AG04449 (cell line): ENCODE measurements around the gene CCDC47.

Experiments used
- CTCF ChIA-PET: fragments of 350-600 bp; formaldehyde crosslinking; extraction: SDS; loops from one replicate; lab custom pipeline; 2021; ENCODE audit warnings: antibody characterized with exemption; lab: Yijun Ruan, JAX
- POLR2A ChIA-PET: fragments of 400-600, 350-600 bp; formaldehyde crosslinking; extraction: SDS; loops from one replicate; lab custom pipeline; 2020; ENCODE audit warnings: antibody characterized with exemption, inconsistent platforms; lab: Yijun Ruan, JAX
- DNase-seq: peaks from one replicate; pipeline ENCODE4 v3.0.0-alpha.2; 2010; ENCODE audit warnings: low read depth, low spot score
- H3K4me3 ChIP-seq: 2 replicates; pipeline ENCODE4 v1.5.1; 2011; ENCODE audit warnings: low read depth, mild to moderate bottlenecking, control low read depth, low read length
- TF ChIP-seq, protein P1 (sequence below): IDR thresholded peaks from one replicate; pipeline ENCODE4 v1.5.1; 2011; ENCODE audit warnings: mild to moderate bottlenecking, moderate library complexity, low read length, control low read depth, inconsistent platforms; ENCODE audit not compliant: insufficient read depth; ENCODE audit errors: missing control alignments

The CCDC47 gene

DNA sequence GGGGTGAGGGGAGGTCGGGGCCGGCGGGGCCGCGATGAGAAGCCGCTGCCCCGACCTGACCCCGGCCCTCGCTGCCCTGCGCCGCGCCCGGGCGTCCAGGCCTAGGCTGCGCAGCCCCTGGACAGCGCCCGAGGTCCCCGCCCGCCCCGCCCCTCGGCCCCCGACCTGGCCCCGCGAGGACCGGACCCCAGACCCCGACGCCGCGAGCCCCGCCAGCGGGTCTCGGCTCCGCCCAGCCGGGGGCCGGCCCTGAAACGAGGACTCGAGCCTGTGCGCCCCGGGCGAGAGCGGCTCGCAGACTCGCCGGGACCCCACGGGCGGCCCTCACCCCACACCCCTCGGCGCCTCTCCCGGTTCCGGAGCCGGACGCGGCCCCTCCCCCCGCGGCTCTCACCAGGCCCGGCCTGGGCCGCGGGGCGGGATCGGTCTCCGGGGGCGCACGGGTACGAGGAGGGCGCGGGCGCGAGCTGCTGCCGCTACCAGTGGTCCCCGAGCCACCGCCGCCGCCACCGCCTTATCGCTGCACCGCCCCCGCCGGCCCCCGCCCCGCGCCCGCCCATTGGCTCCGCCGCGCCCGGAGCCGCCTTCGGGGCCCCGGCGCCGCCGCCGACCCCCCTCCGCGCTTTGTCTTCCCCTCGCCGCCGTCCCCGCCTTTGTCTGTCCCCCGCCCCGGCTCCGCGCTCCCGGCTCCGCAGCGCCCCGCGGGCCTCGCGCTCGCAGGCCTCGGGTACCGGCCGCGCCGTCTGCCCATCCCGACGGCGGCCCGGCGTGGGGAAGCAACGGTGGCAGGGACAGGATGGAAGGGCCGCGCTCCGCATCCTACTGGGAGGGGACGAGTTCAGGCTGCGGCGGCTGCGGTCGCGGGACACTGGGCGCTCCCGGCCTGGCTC, 73.5 kb downstream of the CCDC47 start, which contains the start of gene LIMD2:
Gene LIMD2, minus strand, starts transcription at position 488 of the 890 bp plus-strand sequence. CDS start 827 bp downstream, outside the sequence.
- POLR2A ChIA-PET: interaction anchor here (0.6 kb wide), 1 partner anchor 41 kb away, joined by 4 read pairs; no protein-coding TSS in a partner anchor
- CTCF ChIA-PET: interaction anchor here (1.7 to 1.9 kb wide), 2 partner anchors 14 to 16 kb away, joined by 4 to 6 read pairs; no protein-coding TSS in a partner anchor
- no peak for DNase-seq
- peak within 1 kb of the TSS; percentile 59 for H3K4me3 ChIP-seq
- TF ChIP-seq, protein P1, sequence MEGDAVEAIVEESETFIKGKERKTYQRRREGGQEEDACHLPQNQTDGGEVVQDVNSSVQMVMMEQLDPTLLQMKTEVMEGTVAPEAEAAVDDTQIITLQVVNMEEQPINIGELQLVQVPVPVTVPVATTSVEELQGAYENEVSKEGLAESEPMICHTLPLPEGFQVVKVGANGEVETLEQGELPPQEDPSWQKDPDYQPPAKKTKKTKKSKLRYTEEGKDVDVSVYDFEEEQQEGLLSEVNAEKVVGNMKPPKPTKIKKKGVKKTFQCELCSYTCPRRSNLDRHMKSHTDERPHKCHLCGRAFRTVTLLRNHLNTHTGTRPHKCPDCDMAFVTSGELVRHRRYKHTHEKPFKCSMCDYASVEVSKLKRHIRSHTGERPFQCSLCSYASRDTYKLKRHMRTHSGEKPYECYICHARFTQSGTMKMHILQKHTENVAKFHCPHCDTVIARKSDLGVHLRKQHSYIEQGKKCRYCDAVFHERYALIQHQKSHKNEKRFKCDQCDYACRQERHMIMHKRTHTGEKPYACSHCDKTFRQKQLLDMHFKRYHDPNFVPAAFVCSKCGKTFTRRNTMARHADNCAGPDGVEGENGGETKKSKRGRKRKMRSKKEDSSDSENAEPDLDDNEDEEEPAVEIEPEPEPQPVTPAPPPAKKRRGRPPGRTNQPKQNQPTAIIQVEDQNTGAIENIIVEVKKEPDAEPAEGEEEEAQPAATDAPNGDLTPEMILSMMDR: no peak

DNA sequence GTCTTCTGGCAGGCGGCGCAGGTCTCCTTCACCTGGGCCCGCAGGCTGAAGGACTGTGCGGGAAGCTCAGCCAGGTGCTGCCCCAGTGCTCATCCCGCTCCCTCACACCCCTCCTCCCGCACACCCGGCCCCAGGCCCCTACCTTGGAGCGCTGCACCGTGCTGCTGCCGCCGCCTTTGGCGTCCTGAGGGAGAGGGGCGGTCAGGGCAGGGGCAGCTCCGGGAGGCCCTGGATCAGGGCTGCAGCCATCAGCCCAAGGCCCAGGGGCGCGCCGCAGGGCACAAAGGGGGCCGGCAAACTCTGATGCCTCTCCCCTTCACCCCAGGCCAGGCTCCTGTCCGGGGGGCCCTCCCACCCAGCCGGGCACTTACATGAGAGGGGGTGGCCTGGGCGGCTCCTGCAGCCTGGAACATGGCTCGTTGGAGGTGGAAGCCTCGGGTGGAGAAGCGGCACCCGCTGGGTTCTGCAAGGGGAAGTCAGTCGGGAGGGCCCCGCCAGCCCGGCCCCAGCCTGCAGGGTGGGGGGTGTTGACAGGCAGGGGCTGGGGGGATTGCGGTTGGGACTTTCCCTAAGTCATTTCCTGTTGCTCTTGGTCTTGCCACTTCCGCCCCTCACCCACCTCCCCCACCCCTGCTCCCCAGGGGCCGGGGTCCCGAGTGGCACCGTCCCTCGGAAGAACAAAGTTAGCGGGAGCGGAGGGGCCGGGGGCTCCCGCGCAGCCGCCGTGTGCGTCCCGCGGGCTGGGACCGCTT, 74.3 kb downstream of the CCDC47 start:
- ChIA-PET POLR2A (interaction anchor here (0.6 kb wide), 2 partner anchors 42 to 232 kb away, joined by 3 to 4 read pairs; no protein-coding TSS in a partner anchor), CTCF (interaction anchor here (0.9 to 6.3 kb wide), 13 partner anchors 10 to 141 kb away, joined by 3 to 73 read pairs (median 5); no protein-coding TSS in a partner anchor)
- TF ChIP-seq, protein P1: no peak
- no peak for DNase-seq
- peak overlapping the region; percentile 59 for H3K4me3 ChIP-seq

DNA sequence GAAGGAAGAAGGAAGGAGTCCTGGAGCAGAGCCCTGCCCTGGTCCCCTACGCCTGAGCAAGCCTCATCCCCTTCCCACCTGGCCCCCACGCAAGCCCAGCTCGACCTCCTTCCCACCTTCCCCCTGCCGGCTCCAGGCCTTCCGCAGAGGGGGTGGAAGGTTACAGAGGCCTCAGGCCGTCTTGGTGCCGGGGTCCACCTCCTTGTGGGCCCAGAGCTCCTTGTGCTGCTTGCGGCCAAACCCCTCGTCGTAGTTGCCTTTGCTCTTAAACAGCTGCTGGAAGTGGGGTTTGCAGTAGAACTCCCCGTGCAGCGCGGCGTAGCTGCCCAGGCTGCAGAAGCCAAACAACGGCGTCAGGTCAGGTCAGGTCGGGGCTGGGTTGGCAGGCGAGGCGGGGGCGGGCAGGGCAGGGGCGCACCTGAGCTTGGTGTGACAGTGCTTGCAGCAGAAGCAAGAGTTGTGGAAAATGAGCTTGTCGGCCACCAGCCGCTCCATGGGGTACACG, 75.0 kb downstream of the CCDC47 start:
- ChIA-PET POLR2A (interaction anchor here (0.6 kb wide), 1 partner anchor 231 kb away, joined by 3 read pairs; no protein-coding TSS in a partner anchor), CTCF (interaction anchor here (0.7 to 6.3 kb wide), 17 partner anchors 9 to 142 kb away, joined by 3 to 73 read pairs (median 4); no protein-coding TSS in a partner anchor)
- no peak for DNase-seq
- TF ChIP-seq, protein P1: no peak
- peak overlapping the region; percentile 59 for H3K4me3 ChIP-seq

DNA sequence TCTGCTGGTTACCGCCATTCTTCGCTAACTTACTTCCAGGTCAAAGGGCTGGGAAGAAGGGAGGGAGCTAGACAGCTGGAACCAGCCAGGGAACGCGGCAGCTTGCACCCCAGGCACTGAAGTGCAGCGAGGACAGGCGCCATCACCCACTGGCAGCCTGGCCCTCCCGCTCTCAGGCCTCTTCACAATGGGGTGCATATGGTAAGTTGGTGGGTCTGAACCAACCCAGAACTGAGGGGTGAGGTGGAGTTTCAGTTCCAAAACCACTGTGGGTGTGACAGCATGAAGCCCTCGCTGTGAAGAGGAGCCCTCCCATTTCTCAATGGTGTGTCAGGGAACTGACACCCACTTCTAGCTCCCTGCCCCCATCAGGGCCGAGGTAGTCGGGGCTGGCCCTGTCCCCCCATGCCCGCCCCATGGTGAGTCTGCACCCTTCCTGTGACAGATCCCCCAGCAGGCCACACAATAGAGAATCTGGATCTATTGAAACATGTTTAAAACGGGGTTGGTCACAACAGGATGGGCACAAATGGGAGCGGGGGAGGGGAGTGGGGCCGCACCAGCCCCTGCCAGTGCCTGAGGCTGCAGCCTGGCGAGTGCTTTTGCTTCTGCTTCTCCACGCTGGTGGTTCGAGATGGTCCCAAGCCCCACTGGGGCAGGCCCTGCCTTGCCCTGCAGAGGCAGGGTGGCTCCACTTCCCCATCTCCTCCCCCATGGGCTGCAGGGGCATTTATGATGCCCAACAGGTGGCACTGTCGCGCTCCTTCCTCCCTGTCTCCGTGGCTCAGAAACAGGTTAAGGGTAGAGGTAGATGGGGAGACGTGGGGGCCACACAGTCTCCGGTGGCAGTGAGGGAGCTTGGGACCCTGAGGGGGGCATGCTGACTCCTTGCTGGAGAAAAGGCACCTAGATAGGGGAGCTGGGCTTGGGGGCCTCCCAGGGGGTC, 75.8 kb downstream of the CCDC47 start:
- ChIA-PET CTCF (interaction anchor here (0.7 to 6.3 kb wide), 18 partner anchors 9 to 143 kb away, joined by 3 to 73 read pairs (median 4); no protein-coding TSS in a partner anchor), POLR2A (no interaction called here)
- TF ChIP-seq, protein P1: peak; percentile 66
- DNase-seq: no peak
- no peak overlapping the region for H3K4me3 ChIP-seq

DNA sequence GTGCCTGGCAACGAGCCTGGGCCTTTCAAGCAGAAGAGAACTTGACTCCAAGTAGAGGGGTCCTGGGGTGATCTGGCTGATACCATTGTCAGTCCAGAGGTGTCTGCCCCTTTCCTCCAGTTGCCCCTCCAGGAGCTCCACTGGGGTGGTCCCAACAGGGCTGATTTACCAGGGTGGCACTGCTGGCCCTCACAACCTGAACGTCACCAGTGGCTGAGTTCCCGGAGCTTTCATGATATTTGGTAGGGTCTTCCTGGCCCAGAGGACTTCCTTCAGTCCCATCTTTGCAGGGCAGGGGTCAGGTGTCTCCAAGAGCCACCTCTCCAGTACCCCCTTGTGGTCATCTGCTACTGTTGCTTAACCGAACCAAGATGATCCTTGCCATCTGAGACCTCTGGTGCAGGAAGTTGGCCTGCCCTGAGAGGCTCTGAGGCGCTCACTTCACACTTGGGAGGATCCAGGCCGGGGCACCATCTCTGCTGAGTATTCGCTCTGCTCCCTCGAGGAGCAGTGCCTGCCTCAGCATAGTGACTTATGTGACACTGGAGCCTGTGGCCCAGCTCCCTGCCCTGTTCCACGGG, 76.9 kb downstream of the CCDC47 start:
- TF ChIP-seq, protein P1: peak; percentile 25
- no peak overlapping the region for H3K4me3 ChIP-seq
- DNase-seq: no peak
- ChIA-PET CTCF (interaction anchor here (0.9 to 6.3 kb wide), 7 partner anchors 8 to 271 kb away, joined by 3 to 73 read pairs (median 3); no protein-coding TSS in a partner anchor), POLR2A (no interaction called here)
